DND-41 (cell line): ENCODE results near the gene ZNRD2.

Experiments used
- ATAC-seq: fragments of 200-7000 bp; cut with Tn5 transposase; 3 replicates; pipeline ENCODE4 v1.9.1; 2021; ENCODE audit warnings: low read depth; ENCODE audit not compliant: insufficient read depth
- DNase-seq: peaks from one replicate; pipeline ENCODE4 v3.0.0-alpha.2; 2020
- H2AFZ ChIP-seq: 2 replicates; pipeline ENCODE4 v1.6.0; 2012; ENCODE audit warnings: low read depth, low read length
- H3K27ac ChIP-seq: 2 replicates; pipeline ENCODE4 v1.5.1; 2012; ENCODE audit warnings: low read length, inconsistent platforms
- H3K27me3 ChIP-seq: fragments of 200-600 bp; sonication (generic); 2 replicates; pipeline ENCODE4 v1.6.0; 2012; ENCODE audit warnings: low read length, mild to moderate bottlenecking, inconsistent platforms; ENCODE audit not compliant: insufficient read depth, poor library complexity
- H3K36me3 ChIP-seq: 2 replicates; pipeline ENCODE4 v1.5.1; 2012; ENCODE audit warnings: low read length, inconsistent platforms; ENCODE audit not compliant: insufficient read depth
- H3K4me1 ChIP-seq: 2 replicates; pipeline ENCODE4 v1.5.1; 2012; ENCODE audit warnings: mild to moderate bottlenecking, low read length; ENCODE audit not compliant: insufficient read depth
- H3K4me2 ChIP-seq: 2 replicates; pipeline ENCODE4 v1.6.0; 2012; ENCODE audit warnings: mild to moderate bottlenecking, moderate library complexity, low read length, inconsistent platforms; ENCODE audit not compliant: insufficient read depth
- H3K4me3 ChIP-seq, 2 experiments: fragments of 200-600 bp in 1 of 2; shearing (Covaris generic) in 1 of 2; 2 replicates each; pipeline ENCODE4 v1.5.1; 2012 to 2016; ENCODE audit warnings: inconsistent platforms in 2 of 2, low read length in 2 of 2, mild to moderate bottlenecking in 2 of 2, low read depth in 1 of 2, moderate library complexity in 1 of 2
- H3K79me2 ChIP-seq: 2 replicates; pipeline ENCODE4 v1.6.0; 2012; ENCODE audit warnings: low read length, inconsistent platforms; ENCODE audit not compliant: insufficient read depth
- H3K9ac ChIP-seq: 2 replicates; pipeline ENCODE4 v1.6.0; 2012; ENCODE audit warnings: low read depth, mild to moderate bottlenecking, inconsistent platforms, low read length, moderate library complexity
- H3K9me3 ChIP-seq: 2 replicates; pipeline ENCODE4 v1.5.1; 2012; ENCODE audit warnings: low read length, moderate library complexity, mild to moderate bottlenecking, inconsistent platforms; ENCODE audit not compliant: insufficient read depth, severe bottlenecking
- H4K20me1 ChIP-seq: 2 replicates; pipeline ENCODE4 v1.6.0; 2012; ENCODE audit warnings: low read length; ENCODE audit not compliant: insufficient read depth
- CTCF ChIP-seq: IDR thresholded peaks from 2 replicates; pipeline ENCODE4 v1.5.1; 2012; ENCODE audit warnings: borderline replicate concordance, low read length, moderate library complexity, mild to moderate bottlenecking; ENCODE audit not compliant: poor library complexity, severe bottlenecking; ENCODE audit errors: extremely low read depth
- EZH2 ChIP-seq: IDR thresholded peaks from 3 replicates; pipeline ENCODE4 v1.6.1; 2012; ENCODE audit warnings: borderline replicate concordance, low read depth, mild to moderate bottlenecking, moderate library complexity, low read length, inconsistent platforms; ENCODE audit not compliant: severe bottlenecking

Gene ZNRD2

GRCh38 chr11:65557280-65558001 lies 12.8 kb upstream of the ZNRD2 start:
- Histone ChIP-seq H3K27me3 (peaks cover 26% of the 10 kb centered on the region), H3K4me2 (peak overlapping the region; percentile 68; the same call in 1 of the 2 replicates), H3K27ac (no peak overlapping the region), H3K4me1 (peaks cover 40% of the 10 kb centered on the region), H2AFZ (no peak overlapping the region), H3K79me2 (no peaks in the 10 kb centered on the region), H4K20me1 (peaks cover 9% of the 10 kb centered on the region), H3K36me3 (no peaks in the 10 kb centered on the region), H3K4me3 (no peak overlapping the region; a peak in 1 of 4 replicates), H3K9me3 (no peaks in the 10 kb centered on the region), H3K9ac (peak overlapping the region; percentile 57; the same call in 1 of the 2 replicates)
- TF ChIP-seq EZH2, result no peak
- TF ChIP-seq CTCF, result no peak
- ATAC-seq (no peak), DNase-seq (no peak)

GRCh38 chr11:65558002-65558929 lies 12.0 kb upstream of the ZNRD2 start, which contains the start of gene LTBP3:
Gene LTBP3, minus strand, starts transcription at chr11:65558359. Its CDS starts 400 bp downstream, at chr11:65557959.
- peak within 1 kb of the TSS; percentile 68 for H3K4me2 ChIP-seq
- no peaks in the 10 kb centered on the region for H3K36me3 ChIP-seq
- peak within 1 kb of the TSS; percentile 57 for H3K9ac ChIP-seq
- peaks cover 26% of the 10 kb centered on the region for H3K27me3 ChIP-seq
- H3K9me3 ChIP-seq, result no peaks in the 10 kb centered on the region
- no peaks in the 10 kb centered on the region for H3K79me2 ChIP-seq
- DNase-seq (peak; percentile 45), ATAC-seq (peak; percentile 27; the same call in 2 of the 3 replicates)
- peaks cover 33% of the 10 kb centered on the region for H3K4me1 ChIP-seq
- peak within 1 kb of the TSS; percentile 61 for H2AFZ ChIP-seq
- peak within 1 kb of the TSS; percentile 4 to 55; a peak in 3 of 4 replicates for H3K4me3 ChIP-seq
- peaks cover 5% of the 10 kb centered on the region; the same call in 1 of the 2 replicates for H4K20me1 ChIP-seq
- TF ChIP-seq EZH2 (peak; percentile 85), CTCF (no peak)
- no peak within 1 kb of the TSS for H3K27ac ChIP-seq

GRCh38 chr11:65558930-65559509 lies 11.3 kb upstream of the ZNRD2 start:
- Histone ChIP-seq H3K27me3 (peaks cover 26% of the 10 kb centered on the region), H4K20me1 (peaks cover 5% of the 10 kb centered on the region; the same call in 1 of the 2 replicates), H3K4me3 (peak overlapping the region in 1 of 2 experiments; percentile 55; a peak in 2 of 4 replicates), H3K4me1 (peaks cover 26% of the 10 kb centered on the region), H3K9ac (peak overlapping the region; percentile 57; the same call in 1 of the 2 replicates), H3K4me2 (peak overlapping the region; percentile 68), H3K36me3 (no peaks in the 10 kb centered on the region), H3K9me3 (no peaks in the 10 kb centered on the region), H3K27ac (no peak overlapping the region), H3K79me2 (no peaks in the 10 kb centered on the region), H2AFZ (peak overlapping the region; percentile 24)
- DNase-seq, result no peak
- no peak for ATAC-seq
- TF ChIP-seq CTCF (no peak), EZH2 (peak; percentile 8)
